Measurements from ENCODE around the gene SOWAHD. TPM values are rescaled to one million over a fixed set of nuclear protein-coding genes. Genes with fewer than 3 reads are reported as not detected.

The SOWAHD gene
- total RNA-seq, result 0.33 TPM
- long read RNA-seq, result 0 reads

- no peak within 1 kb of the TSS for H3K27ac ChIP-seq (replicated peaks)
- no peaks in the 10 kb centered on the region for H3K36me3 ChIP-seq
- DNase-seq, result peak; percentile 38
- H3K4me1 ChIP-seq, result no peaks in the 10 kb centered on the region
- H3K4me3 ChIP-seq, result peak within 1 kb of the TSS; percentile 65
- H3K9me3 ChIP-seq (replicated peaks), result no peaks in the 10 kb centered on the region
- TF ChIP-seq CTCF (IDR thresholded peaks at IDR 0.05; ENCODE audit: borderline replicate concordance), result no peak
- peaks cover 13% of the 10 kb centered on the region for H3K27me3 ChIP-seq (ENCODE audit: low read depth)
- intact Hi-C loops (cut with micrococcal nuclease), result no loop called here
Measured at GRCh38 chrX:119757979-119758730, at the start of gene SOWAHD. Gene SOWAHD (plus strand): TSS chrX:119758588. CDS start chrX:119758668, 80 bp downstream.

GRCh38 chrX:119708936-119709335 lies 49.5 kb upstream of the SOWAHD start:
- no peak overlapping the region for H3K27ac ChIP-seq (replicated peaks)
- DNase-seq, result no peak
- H3K36me3 ChIP-seq, result no peaks in the 10 kb centered on the region
- no peaks in the 10 kb centered on the region for H3K9me3 ChIP-seq (replicated peaks)
- intact Hi-C loops (cut with micrococcal nuclease), result no loop called here
- H3K27me3 ChIP-seq (ENCODE audit: low read depth), result no peaks in the 10 kb centered on the region
- TF ChIP-seq CTCF (IDR thresholded peaks at IDR 0.05; ENCODE audit: borderline replicate concordance), result no peak
- H3K4me1 ChIP-seq, result no peaks in the 10 kb centered on the region
- H3K4me3 ChIP-seq, result no peak overlapping the region

- Histone ChIP-seq H3K4me3 (no peak overlapping the region), H3K27me3 (ENCODE audit: low read depth) (no peaks in the 10 kb centered on the region), H3K36me3 (no peaks in the 10 kb centered on the region), H3K4me1 (no peaks in the 10 kb centered on the region), H3K27ac (replicated peaks) (no peak overlapping the region), H3K9me3 (replicated peaks) (no peaks in the 10 kb centered on the region)
- DNase-seq, result no peak
- TF ChIP-seq CTCF (IDR thresholded peaks at IDR 0.05; ENCODE audit: borderline replicate concordance), result no peak
- intact Hi-C loops (cut with micrococcal nuclease), result no loop called here
Measured at GRCh38 chrX:119709630-119710029, 48.8 kb upstream of the SOWAHD start.

- H3K27ac ChIP-seq (replicated peaks), result no peak overlapping the region
- intact Hi-C loops (cut with micrococcal nuclease), result loop anchor here (10.0 kb wide), 1 partner anchor 207 kb away; no protein-coding TSS in a partner anchor
Measured at GRCh38 chrX:119721487-119721886, 36.9 kb upstream of the SOWAHD start.

GRCh38 chrX:119721926-119722325 lies 36.5 kb upstream of the SOWAHD start:
- intact Hi-C loops (cut with micrococcal nuclease), result loop anchor here (10.0 kb wide), 1 partner anchor 207 kb away; no protein-coding TSS in a partner anchor
- no peaks in the 10 kb centered on the region for H3K9me3 ChIP-seq (replicated peaks)
- H3K4me1 ChIP-seq, result no peaks in the 10 kb centered on the region
- no peak overlapping the region for H3K4me3 ChIP-seq
- no peak for TF ChIP-seq CTCF (IDR thresholded peaks at IDR 0.05; ENCODE audit: borderline replicate concordance)
- no peak for DNase-seq
- no peaks in the 10 kb centered on the region for H3K27me3 ChIP-seq (ENCODE audit: low read depth)
- H3K27ac ChIP-seq (replicated peaks), result no peak overlapping the region
- H3K36me3 ChIP-seq, result no peaks in the 10 kb centered on the region

More at GRCh38 chrX:119721487-119721886, 36.9 kb upstream of the SOWAHD start:
- DNase-seq, result no peak
- no peaks in the 10 kb centered on the region for H3K9me3 ChIP-seq (replicated peaks)
- TF ChIP-seq CTCF (IDR thresholded peaks at IDR 0.05; ENCODE audit: borderline replicate concordance), result no peak
- H3K36me3 ChIP-seq, result no peaks in the 10 kb centered on the region
- no peaks in the 10 kb centered on the region for H3K27me3 ChIP-seq (ENCODE audit: low read depth)
- H3K4me3 ChIP-seq, result no peak overlapping the region
- no peaks in the 10 kb centered on the region for H3K4me1 ChIP-seq
